Activated CD4-positive, CD25-positive, alpha-beta regulatory T cell treated with anti-CD3 and anti-CD28 coated beads, Interleukin-2, amount 50 U/mL, for 24 hours (primary cell): ENCODE data around the gene LARP1.
"Not testable (repeated sequence)": the region's sequence is repeated elsewhere in the genome, so short reads cannot be mapped to it uniquely, and the experiment has no call there.

Experiments
- ATAC-seq, 2 donors: fragments of 150-1000 bp; cut with Tn5 transposase; one replicate each; pipeline ENCODE4 v1.10.0; 2021; ENCODE audit warnings: mild to moderate bottlenecking in 1 of 2, moderate library complexity in 1 of 2

Gene LARP1

GRCh38 chr5:154755361-154756008, at the start of gene LARP1:
TSS of gene LARP1 (plus strand) at chr5:154755377. CDS start at chr5:154755758, 381 bp downstream.
- ATAC-seq = no peak

GRCh38 chr5:154706416-154706815, 48.8 kb upstream of the LARP1 start:
- no peak for ATAC-seq

- ATAC-seq = no peak
Observed at GRCh38 chr5:154707641-154708040, 47.5 kb upstream of the LARP1 start.

GRCh38 chr5:154708207-154708606, 47.0 kb upstream of the LARP1 start:
- no peak for ATAC-seq

GRCh38 chr5:154708846-154709245, 46.3 kb upstream of the LARP1 start:
- no peak for ATAC-seq

- no peak for ATAC-seq
Observed at GRCh38 chr5:154709368-154710305, 45.5 kb upstream of the LARP1 start.

- ATAC-seq = no peak
Observed at GRCh38 chr5:154712518-154713437, 42.4 kb upstream of the LARP1 start.

- ATAC-seq = no peak
Observed at GRCh38 chr5:154713615-154714125, 41.5 kb upstream of the LARP1 start.

- ATAC-seq = peak; percentile 51 to 60
Observed at GRCh38 chr5:154714266-154714986, 40.8 kb upstream of the LARP1 start.

GRCh38 chr5:154721481-154722058, 33.6 kb upstream of the LARP1 start:
- no peak for ATAC-seq

- ATAC-seq = no peak
Observed at GRCh38 chr5:154722097-154722496, 33.1 kb upstream of the LARP1 start.

- no peak for ATAC-seq
Observed at GRCh38 chr5:154722936-154723335, 32.2 kb upstream of the LARP1 start.

GRCh38 chr5:154723740-154724505, 31.3 kb upstream of the LARP1 start:
- ATAC-seq = no peak

- ATAC-seq = no peak
Observed at GRCh38 chr5:154727361-154727760, 27.8 kb upstream of the LARP1 start.

GRCh38 chr5:154728939-154729588, 26.1 kb upstream of the LARP1 start:
- no peak for ATAC-seq

- no peak for ATAC-seq
Observed at GRCh38 chr5:154729613-154730012, 25.6 kb upstream of the LARP1 start.

GRCh38 chr5:154730761-154731160, 24.4 kb upstream of the LARP1 start:
- not testable (repeated sequence) for ATAC-seq

GRCh38 chr5:154732212-154732611, 23.0 kb upstream of the LARP1 start:
- no peak for ATAC-seq

GRCh38 chr5:154734370-154735248, 20.6 kb upstream of the LARP1 start:
- ATAC-seq = no peak
